K562 (cell line): ENCODE measurements around the gene GTF3C1. TPM values are rescaled to one million over a fixed set of nuclear protein-coding genes. Genes with fewer than 3 reads are reported as not detected.

ENCODE experiments used
- ATAC-seq: fragments of 200-7000 bp; cut with Tn5 transposase; 3 replicates; pipeline ENCODE4 v1.9.1; 2020; ENCODE audit warnings: moderate library complexity
- BruUV-seq: library from RNA; stranded (reverse); fragments of 400-500 nt; replicated peaks from 2 replicates; lab custom pipeline; 2021; lab: Mats Ljungman, UMichigan
- CTCF ChIA-PET: fragments of 300-600 bp; formaldehyde crosslinking; extraction: SDS; loops from one replicate; lab custom pipeline; 2021; ENCODE audit warnings: low intra/inter-chr PET ratio; lab: Yijun Ruan, JAX
- POLR2A ChIA-PET: fragments of 300-600, 350-650 bp; sonication (Branson Sonifier 250); formaldehyde crosslinking; extraction: SDS; loops from one replicate; lab custom pipeline; 2021; ENCODE audit warnings: antibody characterized with exemption, inconsistent platforms; lab: Yijun Ruan, JAX
- DNase-seq, 4 experiments: peaks; one replicate each; pipeline versions ENCODE4 v3.0.0 to v3.0.0-alpha.2; 2011 to 2018; ENCODE audit warnings: low spot score in 3 of 4, mixed read lengths in 3 of 4; ENCODE audit errors: extremely low read depth in 1 of 4
- FAIRE-seq: peaks from 2 replicates; lab custom pipeline; 2011; peaks lifted over from hg19 to GRCh38; lab: Jason Lieb, UNC
- H2AFZ ChIP-seq: 2 replicates; pipeline ENCODE4 v1.6.0; 2011; ENCODE audit warnings: low read depth, low read length, control low read depth, inconsistent platforms
- H3K27ac ChIP-seq: fragments of 200-600 bp; 3 replicates; pipeline ENCODE4 v1.8.0; 2011; ENCODE audit warnings: low read depth, mild to moderate bottlenecking, control low read depth, inconsistent platforms, low read length, moderate library complexity, mixed read lengths; ENCODE audit errors: extremely low read depth
- H3K27me3 ChIP-seq, 2 experiments: fragments of 300-600 bp in 1 of 2; 2 replicates in 1 of 2; 3 replicates in 1 of 2; pipeline versions ENCODE4 v1.6.0 to v1.8.0; 2011; ENCODE audit warnings: inconsistent platforms in 2 of 2, low read length in 2 of 2, mild to moderate bottlenecking in 1 of 2, mixed read lengths in 1 of 2, moderate library complexity in 1 of 2; ENCODE audit not compliant: control insufficient read depth in 2 of 2, insufficient read depth in 2 of 2
- H3K36me3 ChIP-seq: fragments of 300-600 bp; 3 replicates; pipeline ENCODE4 v1.8.0; 2011; ENCODE audit warnings: mild to moderate bottlenecking, low read length, inconsistent platforms; ENCODE audit not compliant: control insufficient read depth, insufficient read depth
- H3K4me1 ChIP-seq, 2 experiments: fragments of 200-600 bp in 1 of 2; replicated peaks in 1 of 2; 2 replicates in 1 of 2; 3 replicates in 1 of 2; pipeline versions ENCODE4 v1.5.1 to v1.8.0; 2011; ENCODE audit warnings: inconsistent platforms in 2 of 2, low read length in 2 of 2, mild to moderate bottlenecking in 1 of 2, mixed read lengths in 1 of 2, moderate library complexity in 1 of 2; ENCODE audit not compliant: control insufficient read depth in 2 of 2, insufficient read depth in 2 of 2
- H3K4me2 ChIP-seq: 2 replicates; pipeline ENCODE4 v1.6.1; 2011; ENCODE audit warnings: low read length, control low read depth, inconsistent platforms, mixed read lengths; ENCODE audit not compliant: insufficient read depth
- H3K4me3 ChIP-seq: fragments of 200-600 bp; sonication (generic), shearing (Covaris generic); 2 replicates; pipeline ENCODE4 v1.5.1; 2016; ENCODE audit warnings: control low read depth, inconsistent platforms
- H3K79me2 ChIP-seq: fragments of 200-600 bp; 3 replicates; pipeline ENCODE4 v1.8.0; 2011; ENCODE audit warnings: low read length, inconsistent platforms; ENCODE audit not compliant: control insufficient read depth, insufficient read depth
- H3K9ac ChIP-seq, 2 experiments: 2 replicates each; pipeline versions ENCODE4 v1.6.0 to v1.6.1; 2011; ENCODE audit warnings: low read depth in 2 of 2, low read length in 2 of 2, control low read depth in 1 of 2, inconsistent platforms in 1 of 2, mild to moderate bottlenecking in 1 of 2, mixed read lengths in 1 of 2; ENCODE audit not compliant: insufficient read depth in 1 of 2
- H3K9me1 ChIP-seq: one replicate; pipeline ENCODE4 v1.6.0; 2011; ENCODE audit warnings: inconsistent platforms, mild to moderate bottlenecking, low read length, moderate library complexity; ENCODE audit not compliant: control insufficient read depth, insufficient read depth
- H3K9me3 ChIP-seq: replicated peaks from 2 replicates; pipeline ENCODE4 v1.5.1; 2011; ENCODE audit warnings: low read depth, low read length, inconsistent platforms; ENCODE audit not compliant: control insufficient read depth, insufficient read depth
- H4K20me1 ChIP-seq: replicated peaks from 2 replicates; pipeline ENCODE4 v1.6.1; 2011; ENCODE audit warnings: low read length, inconsistent platforms, mixed read lengths; ENCODE audit not compliant: control insufficient read depth, insufficient read depth
- C11orf30 ChIP-seq: fragments of 450-650 bp; IDR thresholded peaks from 2 replicates; pipeline ENCODE4 v1.6.1; 2016; ENCODE audit warnings: low read depth, mild to moderate bottlenecking
- DNMT1 ChIP-seq: fragments of 450-650 bp; IDR thresholded peaks from 2 replicates; pipeline ENCODE4 v1.6.1; 2016; ENCODE audit warnings: antibody characterized with exemption, mild to moderate bottlenecking
- MAFF ChIP-seq: IDR thresholded peaks from 2 replicates; pipeline ENCODE4 v1.6.1; 2012; ENCODE audit warnings: low read length, improper control_type of control experiment
- MAFK ChIP-seq: IDR thresholded peaks from 2 replicates; pipeline ENCODE4 v1.6.1; 2011; ENCODE audit warnings: low read length, improper control_type of control experiment
- MNT ChIP-seq, 2 experiments: fragments of 450-650 bp; conservative IDR thresholded peaks; 2 replicates each; pipeline ENCODE4 v1.6.1; 2017; ENCODE audit warnings: mild to moderate bottlenecking in 2 of 2, moderate library complexity in 2 of 2
- ZNF316 ChIP-seq: fragments of 450-650 bp; IDR thresholded peaks from 2 replicates; pipeline ENCODE4 v1.6.1; 2016
- WGBS: fragments of 100-300 bp; shearing (Covaris generic); methylation state at CpG from one replicate; pipeline ENCODE4 v1.1.6; 2016; ENCODE audit warnings: low coverage, mixed read lengths; ENCODE audit not compliant: insufficient coverage; ENCODE audit errors: missing lambda C conversion rate; 5-methylcytosine and 5-hydroxymethylcytosine counted together
- in situ Hi-C: fragments of 300-500 bp; cut with MboI; formaldehyde crosslinking; loops from 4 replicates; pipeline ENCODE4 v1.15.0; 2018; ENCODE audit warnings: inconsistent platforms, mixed read lengths
- intact Hi-C: fragments of 100-400 bp; cut with micrococcal nuclease; formaldehyde crosslinking; loops from 2 replicates; pipeline ENCODE4 v1.14.2; 2022
- polyA plus RNA-seq, 8 experiments: library from polyadenylated mRNA; depleted of rRNA in 4 of 8; stranded (reverse) in 5 of 8; unstranded in 3 of 8; fragments of >200 nt; fragmentation: Nextera tagmentation in 2 of 8; fragmentation: Illumina TruSeq in 1 of 8; extraction: Ambion mirVana in 2 of 8; extraction: Trizol in 1 of 8; gene quantifications; 2 replicates each; pipeline versions ENCODE4 v1.2.1 to v1.2.3, GENCODE V29; 2011 to 2014; ENCODE audit warnings: inconsistent platforms in 1 of 8, missing spikeins in 1 of 8
- total RNA-seq, 7 experiments: library from RNA; depleted of rRNA in 6 of 7; stranded (reverse); fragments of >200 nt in 6 of 7; fragmentation: Illumina TruSeq in 2 of 7; extraction: Trizol in 2 of 7; gene quantifications; 2 replicates each; pipeline versions ENCODE4 v1.2.1 to v1.2.3, GENCODE V29; 2011 to 2021; ENCODE audit warnings: low replicate concordance in 1 of 7

The GTF3C1 gene
- total and polyA plus RNA-seq, 9 of the 15 experiments (the other 6 are each of a cell fraction or from before 2014, with no cell fraction given): 0.72 to 63.6 (median 30.9) TPM

GRCh38 chr16:27588057-27588456 is 38.3 kb upstream of the GTF3C1 start:
- Histone ChIP-seq H3K27ac (no peak overlapping the region), H3K4me1 (no peaks in the 10 kb centered on the region), H2AFZ (no peak overlapping the region), H3K79me2 (no peaks in the 10 kb centered on the region), H3K27me3 (no peaks in the 10 kb centered on the region), H3K36me3 (no peaks in the 10 kb centered on the region), H3K9me3 (no peaks in the 10 kb centered on the region), H3K9me1 (no peaks in the 10 kb centered on the region), H3K4me2 (no peak overlapping the region), H4K20me1 (no peaks in the 10 kb centered on the region), H3K9ac (no peak overlapping the region), H3K4me3 (no peak overlapping the region)
- no TSS peak for BruUV-seq
- intact Hi-C loops: no loop called here
- DNase-seq (no peak), ATAC-seq (no peak), FAIRE-seq (no peak)
- CTCF ChIA-PET: no interaction called here
- WGBS: 66% methylated on average over 3 of the region's 3 CpGs
- in situ Hi-C loops: no loop called here
- TF ChIP-seq DNMT1: no peak
- peak; percentile 45; the same call in 1 of the 2 replicates for TF ChIP-seq MAFK
- no peak for TF ChIP-seq MNT (conservative IDR thresholded peaks at IDR 0.05)
- TF ChIP-seq MAFF: peak; percentile 47; the same call in 1 of the 2 replicates
- TF ChIP-seq C11orf30: peak; percentile 71
- TF ChIP-seq ZNF316: peak; percentile 82
- POLR2A ChIA-PET: interaction anchor here (0.5 kb wide), 1 partner anchor 334 kb away, joined by 3 read pairs; no protein-coding TSS in a partner anchor
